HUES64 (cell line): Measurements from ENCODE around the gene PEAK1.

Experiments
- H3K27ac ChIP-seq: 2 replicates; pipeline ENCODE4 v1.7.0; 2013; ENCODE audit warnings: low read depth, low read length, inconsistent platforms
- H3K27me3 ChIP-seq: 2 replicates; pipeline ENCODE4 v1.6.1; 2013; ENCODE audit warnings: mild to moderate bottlenecking, low read length; ENCODE audit not compliant: insufficient read depth
- H3K36me3 ChIP-seq: 2 replicates; pipeline ENCODE4 v1.6.1; 2013; ENCODE audit warnings: mild to moderate bottlenecking, low read length; ENCODE audit not compliant: insufficient read depth
- H3K4me1 ChIP-seq: 2 replicates; pipeline ENCODE4 v1.6.1; 2013; ENCODE audit warnings: mild to moderate bottlenecking, low read length, moderate library complexity; ENCODE audit not compliant: insufficient read depth
- H3K4me3 ChIP-seq: 2 replicates; pipeline ENCODE4 v1.5.1; 2013; ENCODE audit warnings: mild to moderate bottlenecking, low read length, moderate library complexity
- H3K9ac ChIP-seq: 2 replicates; pipeline ENCODE4 v1.6.1; 2013; ENCODE audit warnings: mild to moderate bottlenecking, low read depth, low read length
- H3K9me3 ChIP-seq: 2 replicates; pipeline ENCODE4 v1.6.1; 2013; ENCODE audit warnings: low read depth, low read length; ENCODE audit not compliant: insufficient read depth
- WGBS: fragments of 150-250, 120-280 bp; methylation state at CpG from one replicate; pipeline ENCODE4 v1.1.7; 2013; ENCODE audit warnings: missing lambda C conversion rate; 5-methylcytosine and 5-hydroxymethylcytosine counted together

The PEAK1 gene

DNA sequence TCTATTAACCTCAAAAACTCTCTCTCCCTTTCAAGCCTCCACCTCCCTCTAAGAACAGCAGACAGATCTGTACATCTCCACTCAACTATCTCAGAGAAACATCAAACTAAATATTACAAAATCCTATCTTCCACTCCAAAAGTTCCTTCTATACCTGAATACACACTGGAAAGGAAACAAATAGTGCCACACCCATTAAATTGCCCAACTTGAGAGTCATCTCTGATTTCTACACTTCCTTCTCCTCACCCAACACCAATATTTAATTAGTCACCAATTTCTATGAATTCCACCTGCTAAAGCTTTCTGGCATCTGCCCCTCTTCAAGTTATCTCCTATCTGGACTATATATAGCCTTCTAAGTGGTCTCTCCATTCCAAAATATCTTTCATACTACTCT lies 65.8 kb downstream of the PEAK1 start:
- Histone ChIP-seq H3K4me3 (no peak overlapping the region), H3K9ac (no peak overlapping the region), H3K27me3 (no peaks in the 10 kb centered on the region), H3K27ac (no peak overlapping the region), H3K4me1 (peaks cover 28% of the 10 kb centered on the region), H3K9me3 (no peaks in the 10 kb centered on the region), H3K36me3 (no peaks in the 10 kb centered on the region)

- WGBS, result 79% methylated on average over 4 of the region's 4 CpGs
- no peak overlapping the region for H3K9ac ChIP-seq
- no peaks in the 10 kb centered on the region for H3K9me3 ChIP-seq
- no peak overlapping the region for H3K27ac ChIP-seq
- H3K27me3 ChIP-seq, result no peaks in the 10 kb centered on the region
- H3K36me3 ChIP-seq, result no peaks in the 10 kb centered on the region
- no peak overlapping the region for H3K4me3 ChIP-seq
- H3K4me1 ChIP-seq, result peaks cover 28% of the 10 kb centered on the region
Measured at GRCh38 chr15:77352887-77353286, 67.0 kb downstream of the PEAK1 start.

DNA sequence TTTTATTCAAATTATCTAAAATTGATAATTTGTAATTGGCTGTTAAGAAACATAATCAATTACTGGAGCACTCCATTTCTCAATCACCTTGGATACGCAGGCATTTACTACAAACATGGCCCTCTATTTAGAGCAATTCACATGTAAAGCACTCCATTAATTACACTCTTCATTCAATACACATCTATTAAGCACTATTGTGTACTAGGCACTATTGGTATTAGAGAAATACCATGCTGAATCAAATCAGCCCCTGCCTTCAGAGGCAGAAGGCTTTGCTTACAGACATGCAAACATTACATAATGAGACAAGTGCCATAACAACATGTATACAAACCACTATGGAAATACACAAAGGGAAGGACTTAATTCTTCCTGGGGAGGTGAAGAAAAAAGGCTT lies 69.1 kb downstream of the PEAK1 start:
- whole genome bisulfite sequencing, result 84% methylated on average over 1 of the region's 1 CpG
- Histone ChIP-seq H3K9me3 (no peaks in the 10 kb centered on the region), H3K9ac (no peak overlapping the region), H3K36me3 (no peaks in the 10 kb centered on the region), H3K4me3 (no peak overlapping the region), H3K27ac (no peak overlapping the region), H3K27me3 (no peaks in the 10 kb centered on the region), H3K4me1 (peaks cover 28% of the 10 kb centered on the region)

DNA sequence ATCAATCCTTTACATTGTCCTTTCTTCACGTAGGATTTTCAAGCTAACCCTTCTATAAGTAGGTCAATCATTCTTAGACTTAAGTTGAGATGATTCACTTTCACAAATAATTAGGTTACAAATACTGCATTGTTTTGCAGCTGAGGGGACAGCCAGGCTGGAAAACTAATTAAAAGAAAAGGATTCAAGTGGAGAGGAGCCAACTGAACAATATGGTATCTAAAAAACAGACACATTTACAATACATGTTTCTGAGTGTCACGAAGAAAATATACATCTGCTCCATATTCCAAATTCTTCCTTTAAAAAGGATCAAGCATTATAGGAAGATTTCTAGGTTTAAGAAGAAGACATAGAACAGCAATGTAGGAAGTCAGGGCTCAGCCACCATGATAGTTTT lies 70.2 kb downstream of the PEAK1 start:
- H3K9ac ChIP-seq, result no peak overlapping the region

DNA sequence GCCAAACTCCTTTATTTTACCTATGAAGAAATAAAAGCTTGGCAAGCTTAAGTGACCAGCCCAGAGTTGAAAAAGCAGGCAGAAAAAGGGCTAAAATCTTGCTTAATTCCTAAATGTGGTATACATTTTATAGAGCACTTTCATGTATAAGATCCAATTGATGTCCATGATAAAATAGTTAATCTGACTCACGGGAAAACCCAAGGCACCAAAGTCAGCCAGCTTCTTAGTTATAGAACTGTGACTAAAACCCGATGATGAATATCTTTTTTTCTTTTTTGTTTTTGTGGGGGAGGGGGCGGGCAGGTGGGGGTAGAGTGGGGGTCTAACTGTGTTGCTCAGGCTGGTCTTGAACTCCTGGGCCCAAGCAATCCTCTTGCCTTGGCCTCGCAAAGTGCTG lies 71.4 kb downstream of the PEAK1 start:
- H3K4me3 ChIP-seq, result no peak overlapping the region
- WGBS, result 95% methylated on average over 4 of the region's 4 CpGs
- H3K27me3 ChIP-seq, result no peaks in the 10 kb centered on the region
- H3K4me1 ChIP-seq, result peaks cover 28% of the 10 kb centered on the region
- no peak overlapping the region for H3K27ac ChIP-seq
- no peak overlapping the region for H3K9ac ChIP-seq
- H3K9me3 ChIP-seq, result no peaks in the 10 kb centered on the region
- no peaks in the 10 kb centered on the region for H3K36me3 ChIP-seq

More for the DNA sequence above, 70.2 kb downstream of the PEAK1 start:
- Histone ChIP-seq H3K36me3 (no peaks in the 10 kb centered on the region), H3K9me3 (no peaks in the 10 kb centered on the region), H3K4me1 (peaks cover 28% of the 10 kb centered on the region), H3K27ac (no peak overlapping the region), H3K4me3 (no peak overlapping the region), H3K27me3 (no peaks in the 10 kb centered on the region)
- 91% methylated on average over 2 of the region's 2 CpGs for WGBS

GRCh38 chr15:77347197-77347596 lies 72.7 kb downstream of the PEAK1 start:
- WGBS, result 77% methylated on average over 3 of the region's 4 CpGs
- Histone ChIP-seq H3K9me3 (no peaks in the 10 kb centered on the region), H3K9ac (no peak overlapping the region), H3K4me1 (peaks cover 25% of the 10 kb centered on the region), H3K36me3 (peaks cover 4% of the 10 kb centered on the region; the same call in 1 of the 2 replicates), H3K27ac (no peak overlapping the region; the same call in 1 of the 2 replicates), H3K27me3 (no peaks in the 10 kb centered on the region), H3K4me3 (no peak overlapping the region)

DNA sequence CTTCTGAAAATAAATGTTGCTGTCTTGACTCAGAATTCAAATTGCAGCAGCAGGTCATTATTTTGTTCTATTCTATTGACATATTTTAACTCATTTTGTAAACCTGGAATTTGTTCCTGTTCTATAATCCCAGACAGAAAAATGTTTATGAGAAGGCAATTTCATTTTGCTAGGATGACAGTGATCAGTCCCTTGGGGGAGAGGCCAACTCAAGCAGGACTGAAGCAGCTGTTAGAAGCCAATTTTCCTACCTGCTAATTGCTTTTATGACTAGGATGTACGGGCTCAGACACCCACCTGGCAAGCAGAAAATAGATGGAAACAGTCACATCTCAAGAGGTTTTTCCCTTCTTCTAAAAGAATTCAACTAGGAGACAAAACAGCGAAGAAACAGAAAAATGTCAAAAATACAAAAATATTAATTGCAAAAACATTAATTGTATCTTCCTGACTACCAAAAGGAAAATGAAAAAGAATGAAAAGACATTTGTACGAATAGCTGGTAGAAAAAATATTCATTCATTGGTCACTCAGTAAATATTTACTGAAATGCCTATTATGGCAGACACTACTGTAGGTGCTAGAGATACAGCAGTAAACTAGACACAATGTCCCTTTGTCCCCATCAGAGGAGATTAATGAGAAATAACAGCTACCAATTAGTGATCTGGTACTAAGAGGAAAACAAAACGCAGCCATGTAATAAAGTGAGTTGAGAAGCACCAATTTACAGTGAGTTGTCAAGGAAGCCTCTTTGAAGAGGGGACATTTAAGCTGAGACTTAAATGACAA lies 73.5 kb downstream of the PEAK1 start:
- peaks cover 4% of the 10 kb centered on the region; the same call in 1 of the 2 replicates for H3K36me3 ChIP-seq
- H3K27me3 ChIP-seq, result no peaks in the 10 kb centered on the region
- H3K4me3 ChIP-seq, result no peak overlapping the region
- H3K27ac ChIP-seq, result no peak overlapping the region
- H3K4me1 ChIP-seq, result peaks cover 22% of the 10 kb centered on the region
- 94% methylated on average over 3 of the region's 4 CpGs for WGBS
- no peak overlapping the region for H3K9ac ChIP-seq
- H3K9me3 ChIP-seq, result peaks cover 3% of the 10 kb centered on the region; the same call in 1 of the 2 replicates

GRCh38 chr15:77342807-77343206 lies 77.1 kb downstream of the PEAK1 start:
- peaks cover 4% of the 10 kb centered on the region; the same call in 1 of the 2 replicates for H3K36me3 ChIP-seq
- no peak overlapping the region for H3K9ac ChIP-seq
- no peaks in the 10 kb centered on the region for H3K27me3 ChIP-seq
- WGBS, result 96% methylated on average over 3 of the region's 3 CpGs
- H3K27ac ChIP-seq, result no peak overlapping the region
- no peaks in the 10 kb centered on the region for H3K4me1 ChIP-seq
- peaks cover 7% of the 10 kb centered on the region; the same call in 1 of the 2 replicates for H3K9me3 ChIP-seq
- H3K4me3 ChIP-seq, result no peak overlapping the region

DNA sequence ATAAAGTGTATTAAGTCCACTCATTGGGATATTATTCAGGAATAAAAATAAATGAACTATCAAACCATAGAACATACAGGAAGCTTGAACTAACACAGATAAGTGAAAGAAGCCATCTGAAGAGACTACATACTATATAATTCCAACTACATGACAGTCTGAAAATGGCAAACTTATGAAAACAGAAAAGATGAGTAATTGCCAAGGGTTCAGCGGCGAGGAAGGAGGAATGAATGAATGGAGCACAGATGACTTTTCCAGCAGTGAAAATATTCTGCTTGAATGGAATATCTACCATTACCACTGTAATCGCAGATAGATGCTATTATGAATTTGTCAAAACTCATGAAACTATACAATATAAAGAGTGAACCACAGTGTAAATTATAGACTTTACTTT lies 79.7 kb downstream of the PEAK1 start:
- H3K9me3 ChIP-seq, result peaks cover 7% of the 10 kb centered on the region; the same call in 1 of the 2 replicates
- WGBS, result 94% methylated on average over 3 of the region's 3 CpGs
- no peak overlapping the region for H3K9ac ChIP-seq
- no peak overlapping the region for H3K27ac ChIP-seq
- H3K4me1 ChIP-seq, result no peaks in the 10 kb centered on the region
- no peaks in the 10 kb centered on the region for H3K27me3 ChIP-seq
- H3K36me3 ChIP-seq, result peaks cover 4% of the 10 kb centered on the region; the same call in 1 of the 2 replicates
- H3K4me3 ChIP-seq, result no peak overlapping the region

GRCh38 chr15:77336006-77336405 lies 83.9 kb downstream of the PEAK1 start:
- H3K4me1 ChIP-seq, result no peaks in the 10 kb centered on the region
- no peak overlapping the region for H3K4me3 ChIP-seq
- no peaks in the 10 kb centered on the region for H3K27me3 ChIP-seq
- no peak overlapping the region for H3K27ac ChIP-seq
- H3K9ac ChIP-seq, result no peak overlapping the region
- WGBS, result 90% methylated on average over 2 of the region's 2 CpGs
- no peaks in the 10 kb centered on the region for H3K36me3 ChIP-seq
- 0 out of 2 replicates have a peak, but pooled peaks cover 3% of the 10 kb centered on the region for H3K9me3 ChIP-seq

- 93% methylated on average over 4 of the region's 4 CpGs for WGBS
- Histone ChIP-seq H3K27me3 (no peaks in the 10 kb centered on the region), H3K9ac (no peak overlapping the region), H3K4me3 (no peak overlapping the region), H3K36me3 (no peaks in the 10 kb centered on the region), H3K4me1 (no peaks in the 10 kb centered on the region), H3K27ac (no peak overlapping the region), H3K9me3 (no peaks in the 10 kb centered on the region)
Measured at GRCh38 chr15:77335298-77335697, 84.6 kb downstream of the PEAK1 start.
